GM19328 (cell line): Measurements from ENCODE around the gene IGFBP1.

Experiments used
- ATAC-seq: cut with Tn5 transposase; IDR thresholded peaks from one replicate; pipeline ENCODE4 v1.9.1; 2021; ENCODE audit warnings: mild to moderate bottlenecking, moderate library complexity; ENCODE audit not compliant: unreplicated experiment

The IGFBP1 gene

DNA sequence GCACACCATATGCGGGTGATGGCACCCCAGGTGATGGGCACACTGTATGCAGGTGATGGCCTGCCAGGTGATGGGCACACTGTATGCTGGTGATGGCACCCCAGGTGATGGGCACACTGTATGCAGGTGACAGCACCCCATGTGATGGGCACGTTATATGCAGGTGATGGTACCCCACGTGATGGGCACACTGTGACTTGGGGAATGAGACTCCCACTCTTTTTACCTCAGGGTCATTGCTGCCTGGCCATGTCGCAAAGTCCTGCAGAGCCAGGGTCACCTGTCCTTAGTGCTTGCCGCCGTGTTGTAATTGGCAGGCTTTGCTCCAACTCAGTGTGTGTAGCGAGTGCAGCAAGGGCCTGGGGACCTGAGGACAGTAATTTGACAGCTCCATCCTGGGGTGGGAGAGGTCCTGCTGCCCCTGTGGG, 7.8 kb upstream of the IGFBP1 start:
- no peak for ATAC-seq

DNA sequence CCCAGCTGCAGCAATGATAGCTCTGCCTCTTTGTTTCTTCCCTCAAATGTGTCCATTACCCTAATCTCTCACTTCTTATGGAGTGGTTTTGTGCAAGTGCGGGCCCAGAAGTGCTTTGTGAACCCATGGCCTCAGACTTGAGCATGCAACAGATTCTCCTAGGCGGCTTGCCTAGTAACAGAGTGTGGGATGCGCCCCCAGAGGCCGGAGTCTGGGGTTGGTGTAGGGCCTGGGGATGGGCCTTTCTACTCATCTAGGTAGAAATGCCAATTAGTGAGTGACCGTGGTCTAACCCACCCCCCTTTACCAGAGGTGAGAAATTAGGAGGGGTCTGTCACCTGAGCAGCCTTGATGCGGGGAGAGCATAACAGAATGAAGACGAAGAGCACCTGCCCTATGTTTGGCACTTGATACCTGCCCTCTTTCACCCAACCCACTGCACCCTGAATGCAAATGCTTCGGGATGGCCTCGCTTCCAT, 7.0 kb upstream of the IGFBP1 start:
- ATAC-seq, result no peak

DNA sequence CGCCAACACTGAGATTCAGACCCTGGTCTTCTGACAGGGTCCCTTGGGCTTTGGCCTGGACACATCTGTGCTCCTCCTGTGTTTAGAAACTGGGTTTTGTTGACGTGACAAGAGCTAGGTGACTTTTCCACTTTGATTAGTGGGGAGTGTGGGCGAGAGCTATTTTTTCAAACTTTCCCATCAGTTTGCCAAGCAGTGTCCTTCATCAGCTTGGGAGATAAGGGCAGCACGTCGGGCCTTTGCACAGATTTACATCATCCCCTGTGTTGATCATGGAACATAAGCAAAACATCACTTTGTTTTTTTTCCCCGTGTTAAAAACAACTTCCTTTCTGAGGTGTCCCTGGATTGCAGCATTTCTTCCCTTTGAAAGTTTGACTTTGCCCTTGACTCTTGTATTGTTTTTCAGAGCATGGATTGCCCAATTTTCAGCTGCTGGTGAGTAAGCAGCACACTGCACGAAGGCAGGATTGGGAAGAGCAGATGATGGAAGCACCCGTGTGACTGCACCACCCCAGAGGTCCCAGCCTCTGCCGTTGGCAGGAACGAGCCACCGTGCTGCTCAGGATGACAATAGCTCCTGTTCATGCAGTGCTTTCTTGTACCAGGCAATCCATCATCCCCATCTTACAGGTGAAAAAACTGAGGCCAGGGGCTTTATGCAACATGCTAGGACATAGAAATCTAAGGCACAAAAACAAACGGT, 6.4 kb upstream of the IGFBP1 start:
- ATAC-seq, result no peak

DNA sequence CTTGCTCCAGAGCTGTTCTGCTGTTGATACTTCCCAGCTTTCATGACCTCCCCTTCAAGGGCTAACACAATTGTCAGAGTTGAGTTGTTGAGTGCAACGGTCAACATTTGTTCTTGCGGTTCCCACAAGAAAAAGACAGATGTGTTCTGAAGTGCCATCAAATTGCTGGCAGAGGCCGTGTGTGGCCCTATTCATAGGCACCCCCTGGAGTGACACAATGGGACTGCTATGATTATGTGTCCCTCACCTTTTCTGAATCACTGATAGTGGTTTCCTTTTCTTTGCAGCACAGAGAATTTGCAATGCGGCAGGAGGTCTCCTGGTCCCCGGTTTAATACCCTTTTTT, 5.8 kb upstream of the IGFBP1 start:
- ATAC-seq, result no peak

DNA sequence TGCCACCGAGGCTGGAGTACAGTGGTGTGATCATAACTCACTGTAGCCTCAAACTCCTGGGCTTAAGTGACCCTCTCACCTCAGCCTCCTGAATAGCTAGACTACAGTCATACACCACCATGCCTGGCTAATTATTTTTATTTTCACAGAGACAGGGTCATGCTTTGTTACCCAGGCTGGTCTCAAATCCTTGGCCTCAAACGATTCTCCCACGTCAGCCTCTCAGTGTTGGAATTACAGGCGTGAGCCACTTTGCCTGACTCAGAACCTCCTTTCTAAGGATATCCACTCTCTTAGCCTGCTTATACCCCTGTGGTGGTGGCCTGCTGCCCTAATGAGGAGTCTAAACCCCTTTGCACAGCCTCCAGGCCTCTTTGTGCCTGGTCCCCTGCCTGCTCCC, 4.2 kb upstream of the IGFBP1 start:
- no peak for ATAC-seq

DNA sequence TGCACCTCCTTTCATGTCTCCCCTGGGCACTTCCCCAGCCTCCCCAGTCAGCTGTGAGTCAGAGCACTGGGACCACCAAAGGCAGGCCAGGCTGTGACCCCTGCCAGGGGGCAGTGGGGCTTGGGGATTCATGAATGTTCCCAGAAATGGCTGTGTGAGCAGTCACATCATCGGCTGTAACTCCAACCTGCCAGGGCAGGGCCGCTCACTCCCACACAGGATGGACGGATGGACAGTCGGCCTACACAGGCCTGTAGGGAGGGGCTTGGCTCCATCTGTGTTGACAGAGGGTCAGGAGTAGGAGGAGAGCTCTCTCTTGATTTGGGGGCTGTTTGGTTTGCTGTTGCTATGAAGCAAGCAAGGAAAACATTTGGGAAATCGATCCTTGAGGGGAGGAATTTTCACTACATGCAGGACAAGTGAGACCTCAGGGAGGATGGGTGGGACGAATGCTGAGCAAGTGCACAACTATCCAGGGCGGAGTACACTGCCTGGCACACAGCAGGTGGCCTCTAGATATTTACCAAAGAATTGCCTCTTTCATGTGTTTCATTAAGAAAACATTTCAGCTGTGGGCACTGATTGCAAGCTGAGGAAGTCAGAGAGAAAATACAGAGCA, 2.9 kb upstream of the IGFBP1 start:
- no peak for ATAC-seq

DNA sequence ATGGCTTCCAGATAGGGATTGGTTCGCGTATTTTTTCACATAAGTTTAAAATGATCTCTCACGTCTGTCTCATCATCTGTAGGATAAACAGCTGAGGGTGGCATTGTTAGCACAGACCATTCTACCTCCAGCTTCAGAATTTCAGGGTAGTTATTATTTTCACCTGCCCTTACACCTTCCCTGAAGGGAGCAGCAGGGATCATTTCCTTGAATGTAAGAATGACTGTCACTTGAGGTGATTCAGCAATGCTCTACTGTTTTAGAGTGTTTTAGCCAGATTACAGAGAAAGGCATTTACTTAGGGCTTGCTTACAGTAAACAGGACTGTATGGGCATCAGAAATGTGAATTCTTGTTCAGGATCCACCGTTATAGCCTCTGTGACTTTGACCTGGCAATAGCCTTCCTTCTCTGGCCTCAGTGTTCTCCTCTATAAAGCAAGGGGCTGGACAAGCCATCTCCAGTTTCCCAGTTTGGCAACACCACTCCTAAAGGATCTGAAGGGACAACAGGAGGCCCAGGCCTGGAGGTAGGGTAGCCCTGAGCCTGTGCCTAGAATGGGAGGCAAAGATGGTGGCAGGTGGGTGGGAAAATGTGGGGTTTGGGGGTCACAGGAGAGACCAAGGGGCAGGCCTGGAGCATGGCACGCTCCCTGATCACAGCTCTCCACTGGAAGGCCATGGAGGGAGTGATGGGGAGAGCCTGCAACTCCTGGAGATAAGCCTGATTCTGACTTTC, 1.2 kb upstream of the IGFBP1 start:
- ATAC-seq, result no peak

DNA sequence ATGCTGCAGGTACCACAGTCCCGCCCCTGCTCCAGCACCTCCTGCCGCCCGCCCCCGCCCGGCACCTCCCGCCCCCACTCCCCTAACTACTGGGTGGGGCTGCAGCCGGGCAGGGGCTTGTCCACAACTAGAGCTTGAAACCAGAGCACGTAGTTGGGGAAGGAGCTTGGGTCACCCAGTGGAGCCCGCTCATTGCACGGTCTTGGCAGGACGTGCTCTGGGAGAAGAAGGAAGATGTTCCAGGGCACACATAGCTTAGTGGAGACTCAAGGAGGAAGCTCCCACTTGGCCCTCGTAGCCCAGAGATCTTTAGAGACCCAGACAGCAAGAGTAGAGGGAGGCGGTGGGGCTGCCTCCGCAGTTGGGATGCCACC, 692 bp downstream of the IGFBP1 start:
- ATAC-seq, result no peak

DNA sequence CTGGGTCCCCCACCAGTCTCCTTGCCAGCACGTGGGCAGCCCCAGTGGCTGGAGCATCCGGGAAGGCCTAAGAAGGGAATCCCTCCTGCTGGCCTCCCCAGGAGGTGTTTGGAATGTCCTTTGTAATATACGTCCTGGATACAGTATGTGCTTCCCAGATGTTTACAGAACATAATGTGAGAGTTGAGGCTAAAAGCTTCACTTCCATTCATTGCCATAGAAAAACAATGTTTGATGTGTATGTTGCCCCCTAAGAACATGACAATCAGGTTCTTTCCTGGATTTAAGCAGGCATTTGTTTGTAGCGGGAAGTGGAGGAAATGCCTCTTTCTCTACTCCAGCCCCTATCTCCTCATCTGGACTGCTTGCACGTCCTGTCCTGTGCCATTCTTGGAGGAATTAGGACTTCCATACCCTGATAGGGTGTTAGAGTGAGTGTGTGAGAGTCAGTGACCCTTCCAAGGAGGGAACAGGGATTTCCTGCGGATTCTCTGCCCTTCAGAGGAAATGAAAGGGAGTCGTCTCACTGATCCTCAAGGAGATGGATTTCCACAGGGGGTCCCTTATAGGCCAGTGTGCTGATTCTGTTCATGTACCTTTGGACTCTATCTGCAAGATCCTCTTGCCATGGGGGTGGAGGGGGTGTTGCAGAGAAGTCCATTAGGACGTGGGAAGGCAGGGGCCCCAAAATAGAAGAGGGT, 1.2 kb downstream of the IGFBP1 start:
- ATAC-seq, result no peak

DNA sequence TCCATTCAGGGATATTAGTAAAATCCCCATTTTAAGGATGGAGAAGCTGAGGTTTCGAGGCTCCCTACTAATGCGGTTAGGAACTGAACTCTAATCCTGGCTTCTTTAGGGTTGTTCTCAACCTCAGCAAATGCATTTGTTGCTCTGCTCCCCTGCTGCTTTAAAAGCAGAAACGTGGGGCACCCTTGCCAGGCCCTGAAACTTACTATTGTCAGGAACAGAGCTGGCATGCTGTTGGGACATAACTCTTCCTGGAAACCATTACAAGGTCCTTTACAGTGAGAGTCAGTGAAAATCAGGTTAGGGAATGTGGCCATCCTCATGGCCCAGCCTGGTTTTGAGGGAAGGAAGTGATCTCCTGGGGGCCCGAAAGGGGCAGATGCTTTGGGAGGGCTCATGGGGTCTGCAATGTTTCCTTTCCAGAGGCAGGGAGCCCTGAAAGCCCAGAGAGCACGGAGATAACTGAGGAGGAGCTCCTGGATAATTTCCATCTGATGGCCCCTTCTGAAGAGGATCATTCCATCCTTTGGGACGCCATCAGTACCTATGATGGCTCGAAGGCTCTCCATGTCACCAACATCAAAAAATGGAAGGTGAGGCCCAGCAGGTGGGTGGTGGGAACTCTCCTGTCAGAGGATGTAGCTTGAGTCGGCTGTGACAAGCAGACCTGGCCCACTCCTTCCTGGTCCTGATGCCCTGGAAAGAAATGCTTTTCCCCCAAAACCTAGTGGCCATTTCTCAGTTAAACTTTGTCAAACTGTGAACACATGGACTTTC, 2.0 kb downstream of the IGFBP1 start:
- ATAC-seq, result no peak

DNA sequence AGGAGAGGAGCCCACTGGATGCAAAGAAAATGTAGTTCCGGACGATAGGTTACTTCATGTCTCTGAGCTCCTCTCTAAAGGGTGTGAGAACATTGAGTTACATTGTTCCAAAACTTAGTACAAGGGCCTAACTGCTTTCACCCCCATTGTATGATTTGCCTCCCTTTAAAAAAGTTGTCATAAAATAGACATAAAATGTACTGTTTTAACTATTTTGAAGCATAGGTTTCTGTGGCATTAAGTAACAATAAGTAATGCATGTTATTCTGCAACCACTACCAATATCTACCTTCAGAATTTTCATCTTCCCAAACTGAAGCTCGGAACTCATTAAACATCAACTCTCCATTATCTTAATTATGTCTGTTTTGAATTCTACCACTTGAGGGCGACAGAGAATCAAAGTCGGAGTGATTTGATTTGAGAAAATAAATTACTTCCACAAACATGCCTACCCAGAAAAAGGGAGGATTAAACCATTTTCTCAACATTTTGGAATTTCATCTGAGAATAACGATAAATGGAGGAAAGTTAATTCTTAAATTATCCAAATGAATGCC, 2.7 kb downstream of the IGFBP1 start:
- no peak for ATAC-seq

DNA sequence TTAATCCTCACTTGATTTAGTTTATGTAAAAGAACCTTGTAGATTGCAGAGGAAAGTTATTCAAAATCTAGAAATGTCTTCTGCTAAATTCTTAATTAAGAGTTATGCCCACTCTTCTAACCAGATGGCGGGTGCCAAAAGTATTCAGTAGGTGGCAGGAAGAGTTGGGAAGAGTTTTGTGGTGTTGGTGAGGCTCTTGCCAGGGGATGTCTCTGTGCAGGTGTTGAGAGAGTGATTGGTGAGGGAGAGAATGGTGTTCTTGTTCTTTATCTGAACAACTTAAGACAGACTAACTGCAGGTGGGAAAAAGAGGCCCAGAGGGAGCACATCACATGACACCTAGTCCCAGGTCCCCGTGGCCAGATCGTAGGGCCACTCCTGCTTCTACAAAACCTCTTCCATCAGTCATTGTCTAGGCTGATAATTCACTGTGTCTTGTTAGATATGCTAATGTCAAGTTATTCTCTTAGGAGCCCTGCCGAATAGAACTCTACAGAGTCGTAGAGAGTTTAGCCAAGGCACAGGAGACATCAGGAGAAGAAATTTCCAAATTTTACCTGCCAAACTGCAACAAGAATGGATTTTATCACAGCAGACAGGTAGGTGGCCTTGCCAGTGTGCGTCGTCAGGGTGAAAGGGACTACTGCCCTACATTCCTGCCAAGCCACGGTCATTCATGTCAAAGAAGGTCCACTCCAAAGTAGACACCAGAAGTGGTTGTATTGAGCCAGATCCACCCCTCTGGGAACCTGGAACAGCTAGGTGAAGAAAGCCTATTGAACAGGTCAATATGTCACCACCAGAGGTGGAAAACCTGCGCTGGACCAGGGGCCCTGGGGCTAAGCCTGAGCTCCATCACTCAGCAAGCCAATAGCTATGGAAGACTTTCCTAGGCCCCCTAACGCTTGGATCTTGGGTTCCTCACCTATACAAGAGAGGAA, 3.4 kb downstream of the IGFBP1 start:
- no peak for ATAC-seq

DNA sequence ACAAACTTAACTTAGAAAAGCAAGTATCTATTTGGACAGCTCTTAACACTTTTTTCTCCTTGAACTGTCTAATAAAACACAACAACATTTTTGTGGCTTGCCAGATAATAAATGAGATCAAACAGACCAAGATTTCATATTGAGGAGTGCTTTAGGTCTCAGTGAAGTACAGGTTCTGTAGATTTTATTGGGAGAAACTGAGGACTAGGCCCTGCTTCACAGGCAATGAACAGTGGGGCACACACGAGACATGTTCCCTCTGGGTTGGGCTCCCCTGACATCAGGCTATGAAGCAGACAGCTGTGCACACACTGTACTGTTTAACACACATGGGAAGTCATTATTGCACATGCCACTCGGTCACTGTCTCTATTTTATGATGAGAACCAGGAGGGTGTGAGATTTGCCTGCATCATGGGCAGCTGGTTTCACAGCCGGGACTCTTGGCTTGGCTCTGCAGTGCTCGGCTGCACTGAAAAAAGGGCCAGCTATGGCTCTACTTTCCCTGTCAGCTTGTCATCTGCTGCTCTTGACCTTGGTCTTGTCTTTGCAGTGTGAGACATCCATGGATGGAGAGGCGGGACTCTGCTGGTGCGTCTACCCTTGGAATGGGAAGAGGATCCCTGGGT, 4.2 kb downstream of the IGFBP1 start:
- ATAC-seq, result no peak

DNA sequence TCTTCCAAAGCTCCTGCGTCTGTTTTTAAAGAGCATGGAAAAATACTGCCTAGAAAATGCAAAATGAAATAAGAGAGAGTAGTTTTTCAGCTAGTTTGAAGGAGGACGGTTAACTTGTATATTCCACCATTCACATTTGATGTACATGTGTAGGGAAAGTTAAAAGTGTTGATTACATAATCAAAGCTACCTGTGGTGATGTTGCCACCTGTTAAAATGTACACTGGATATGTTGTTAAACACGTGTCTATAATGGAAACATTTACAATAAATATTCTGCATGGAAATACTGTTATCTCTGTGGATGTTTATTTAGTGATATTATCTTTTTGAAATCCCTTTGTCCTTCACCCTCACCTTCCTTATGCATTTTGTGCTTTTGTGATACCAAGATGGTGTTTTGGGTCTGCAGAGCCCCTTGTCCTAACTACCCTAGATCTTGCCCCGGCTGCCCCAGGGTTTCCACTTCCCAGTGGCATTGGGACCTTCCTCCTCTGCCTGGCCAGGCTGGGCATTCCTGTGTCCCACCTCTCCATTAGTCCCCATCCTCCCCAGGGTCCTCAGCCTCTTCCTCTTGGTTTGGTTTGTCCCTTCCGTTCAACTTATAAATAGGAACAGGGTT, 5.2 kb downstream of the IGFBP1 start:
- ATAC-seq, result no peak

DNA sequence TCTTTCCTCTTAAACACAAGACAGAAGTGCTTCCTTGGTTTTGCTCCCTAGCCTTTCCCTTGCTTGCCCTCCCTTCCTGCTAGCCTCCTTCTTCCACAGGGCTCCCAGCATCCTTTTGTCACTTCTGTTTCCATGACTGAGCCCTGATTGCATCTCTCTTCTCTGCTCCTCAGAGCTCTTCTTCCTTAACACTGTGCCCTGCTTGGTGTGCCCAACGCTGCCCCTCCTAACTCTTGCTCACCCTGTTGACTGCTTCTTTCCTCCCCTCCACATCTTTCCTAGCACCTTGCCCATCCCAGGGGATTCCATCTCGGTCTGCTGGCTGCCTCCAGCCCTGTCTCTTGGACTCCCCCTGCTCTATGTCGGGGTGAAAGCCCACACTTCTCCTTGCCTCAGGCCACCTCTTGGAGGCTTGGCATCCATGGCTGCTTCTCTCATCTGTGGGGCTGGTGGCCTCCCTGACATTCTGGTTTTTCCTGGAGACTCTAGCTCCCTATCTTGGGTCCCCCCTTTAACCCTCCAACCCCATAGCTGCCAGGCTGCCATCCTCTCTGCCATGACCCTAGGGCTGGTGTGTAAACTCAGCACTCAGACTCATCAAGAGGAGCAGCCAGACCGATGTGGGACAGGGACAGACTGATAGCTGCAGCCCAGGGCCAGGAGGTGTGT, 5.8 kb downstream of the IGFBP1 start:
- no peak for ATAC-seq

DNA sequence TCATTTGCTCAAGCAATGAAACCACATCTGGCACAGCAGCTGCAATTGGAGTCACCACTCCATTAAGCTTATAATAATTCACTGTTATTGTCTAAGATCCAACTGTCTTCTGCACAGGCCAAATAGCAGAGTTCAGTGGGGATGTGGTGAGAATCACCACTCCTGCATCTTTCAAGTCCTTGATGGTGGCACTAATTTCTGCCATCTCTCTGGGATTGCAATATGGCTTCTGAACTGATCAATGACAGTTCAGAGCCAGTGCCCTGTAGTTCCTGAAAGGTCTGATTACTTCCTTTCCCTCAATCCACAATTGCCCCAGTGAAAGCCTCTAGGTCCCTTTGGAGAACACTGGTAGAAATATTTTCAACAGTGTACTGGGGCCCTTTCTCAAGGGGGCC, 6.4 kb downstream of the IGFBP1 start:
- ATAC-seq, result no peak

DNA sequence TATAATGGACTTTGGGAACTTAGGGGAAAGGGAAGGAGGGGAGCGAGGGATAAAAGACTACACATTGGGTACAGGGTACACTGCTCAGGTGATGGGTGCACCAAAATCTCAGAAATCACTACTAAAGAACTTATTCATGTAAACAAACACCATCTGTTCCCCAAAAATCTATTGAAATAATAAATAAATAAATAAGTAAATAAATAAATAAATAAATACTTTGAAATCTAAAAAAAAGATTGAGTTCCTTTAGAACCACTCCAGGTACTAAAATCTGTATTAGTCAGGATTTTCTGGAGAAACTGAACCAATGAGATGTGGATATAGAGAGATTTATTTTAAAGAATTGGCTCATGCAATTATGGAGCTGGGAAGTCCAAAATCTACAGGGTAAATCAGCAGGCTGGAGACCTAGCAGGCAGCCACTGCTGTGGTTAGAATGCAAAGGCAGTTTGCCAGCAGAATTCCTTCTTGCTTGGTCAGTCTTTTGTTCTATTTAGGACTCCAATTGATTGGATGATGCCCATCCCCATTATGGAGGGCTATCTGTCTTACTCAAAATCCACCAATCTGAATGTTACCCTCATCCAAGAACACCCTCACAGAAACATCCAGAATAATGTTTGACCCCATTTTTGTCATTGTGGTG, 8.9 kb downstream of the IGFBP1 start:
- ATAC-seq, result no peak

DNA sequence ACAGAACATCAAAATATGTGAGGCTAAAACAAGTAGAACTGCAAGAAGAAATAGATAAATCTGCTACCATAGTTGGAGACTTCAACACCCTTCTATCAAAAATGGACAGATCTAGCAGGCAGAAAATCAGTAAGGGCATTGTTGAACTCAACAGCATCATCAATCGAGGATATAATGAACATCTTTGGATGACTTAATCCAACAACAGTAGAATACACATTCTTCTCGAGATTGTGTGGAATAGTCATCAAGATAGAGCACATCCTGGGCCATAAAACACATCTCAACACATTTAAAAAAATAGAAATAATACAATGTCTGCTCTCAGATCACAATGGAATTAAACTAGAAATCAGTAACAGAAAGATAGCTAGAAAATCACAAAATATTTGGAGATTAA, 9.9 kb downstream of the IGFBP1 start:
- ATAC-seq, result no peak
